PFSK-1 (cell line): ENCODE measurements around the gene SPATS1.

Experiments
- FOXP2 ChIP-seq: optimal IDR thresholded peaks from 2 replicates; pipeline ENCODE3; 2011; ENCODE audit warnings: borderline replicate concordance, control low read depth, inconsistent platforms; ENCODE audit not compliant: insufficient read depth; ENCODE audit errors: extremely low read length, extremely low read depth
- POLR2AphosphoS5 ChIP-seq: IDR thresholded peaks from 2 replicates; pipeline ENCODE4 v1.6.1; 2012; ENCODE audit warnings: low read depth, mild to moderate bottlenecking, control low read depth, low read length, moderate library complexity
- SIN3A ChIP-seq: IDR thresholded peaks from 2 replicates; pipeline ENCODE4 v1.6.1; 2012; ENCODE audit warnings: mild to moderate bottlenecking, low read length, moderate library complexity, borderline replicate concordance; ENCODE audit not compliant: insufficient read depth
- TAF1 ChIP-seq: IDR thresholded peaks from 2 replicates; pipeline ENCODE4 v1.6.1; 2012; ENCODE audit warnings: low read length, control low read depth, borderline replicate concordance; ENCODE audit not compliant: insufficient read depth
- TF ChIP-seq, protein P1 (sequence below), 2 experiments: IDR thresholded peaks; 2 replicates each; pipeline versions ENCODE4 v1.6.1 to v1.8.0; 2011 to 2012; ENCODE audit warnings: low read depth in 2 of 2, low read length in 2 of 2, control low read depth in 1 of 2, inconsistent platforms in 1 of 2, mild to moderate bottlenecking in 1 of 2, moderate library complexity in 1 of 2; ENCODE audit not compliant: insufficient read depth in 1 of 2

- TF ChIP-seq, protein P1, sequence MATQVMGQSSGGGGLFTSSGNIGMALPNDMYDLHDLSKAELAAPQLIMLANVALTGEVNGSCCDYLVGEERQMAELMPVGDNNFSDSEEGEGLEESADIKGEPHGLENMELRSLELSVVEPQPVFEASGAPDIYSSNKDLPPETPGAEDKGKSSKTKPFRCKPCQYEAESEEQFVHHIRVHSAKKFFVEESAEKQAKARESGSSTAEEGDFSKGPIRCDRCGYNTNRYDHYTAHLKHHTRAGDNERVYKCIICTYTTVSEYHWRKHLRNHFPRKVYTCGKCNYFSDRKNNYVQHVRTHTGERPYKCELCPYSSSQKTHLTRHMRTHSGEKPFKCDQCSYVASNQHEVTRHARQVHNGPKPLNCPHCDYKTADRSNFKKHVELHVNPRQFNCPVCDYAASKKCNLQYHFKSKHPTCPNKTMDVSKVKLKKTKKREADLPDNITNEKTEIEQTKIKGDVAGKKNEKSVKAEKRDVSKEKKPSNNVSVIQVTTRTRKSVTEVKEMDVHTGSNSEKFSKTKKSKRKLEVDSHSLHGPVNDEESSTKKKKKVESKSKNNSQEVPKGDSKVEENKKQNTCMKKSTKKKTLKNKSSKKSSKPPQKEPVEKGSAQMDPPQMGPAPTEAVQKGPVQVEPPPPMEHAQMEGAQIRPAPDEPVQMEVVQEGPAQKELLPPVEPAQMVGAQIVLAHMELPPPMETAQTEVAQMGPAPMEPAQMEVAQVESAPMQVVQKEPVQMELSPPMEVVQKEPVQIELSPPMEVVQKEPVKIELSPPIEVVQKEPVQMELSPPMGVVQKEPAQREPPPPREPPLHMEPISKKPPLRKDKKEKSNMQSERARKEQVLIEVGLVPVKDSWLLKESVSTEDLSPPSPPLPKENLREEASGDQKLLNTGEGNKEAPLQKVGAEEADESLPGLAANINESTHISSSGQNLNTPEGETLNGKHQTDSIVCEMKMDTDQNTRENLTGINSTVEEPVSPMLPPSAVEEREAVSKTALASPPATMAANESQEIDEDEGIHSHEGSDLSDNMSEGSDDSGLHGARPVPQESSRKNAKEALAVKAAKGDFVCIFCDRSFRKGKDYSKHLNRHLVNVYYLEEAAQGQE (IDR thresholded peaks at IDR 0.05; ENCODE audit: insufficient read depth in 1 of 2, low read depth in 2 of 2, low read length in 2 of 2) = no peak
- TF ChIP-seq TAF1 (no peak), POLR2AphosphoS5 (no peak), SIN3A (no peak), FOXP2 (no peak)
These were observed 32.6 kb downstream of the SPATS1 start for GRCh38 chr6:44375071-44375470.
